RCC 7860 (cell line): ENCODE measurements around the gene PTPRT.

ENCODE experiments used
- DNase-seq: peaks from one replicate; pipeline ENCODE4 v3.0.0-alpha.2; 2015; ENCODE audit warnings: low spot score
- FAIRE-seq: peaks from 2 replicates; lab custom pipeline; 2012; peaks lifted over from hg19 to GRCh38; lab: Jason Lieb, UNC

Gene PTPRT

GRCh38 chr20:42588847-42589246, 600.9 kb downstream of the PTPRT start:
- DNase-seq (no peak), FAIRE-seq (no peak)

- no peak for DNase-seq
- FAIRE-seq = no peak
These were observed 602.3 kb downstream of the PTPRT start for GRCh38 chr20:42587427-42587826.

- no peak for DNase-seq
- FAIRE-seq = no peak
These were observed 608.4 kb downstream of the PTPRT start for GRCh38 chr20:42581311-42581710.

- DNase-seq = no peak
- no peak for FAIRE-seq
These were observed 613.5 kb downstream of the PTPRT start for GRCh38 chr20:42576167-42576566.

- no peak for DNase-seq
- no peak for FAIRE-seq
These were observed 617.2 kb downstream of the PTPRT start for GRCh38 chr20:42572320-42573016.

- DNase-seq (no peak), FAIRE-seq (no peak)
These were observed 622.3 kb downstream of the PTPRT start for GRCh38 chr20:42567409-42567808.

- no peak for FAIRE-seq
- no peak for DNase-seq
These were observed 624.3 kb downstream of the PTPRT start for GRCh38 chr20:42565235-42565995.

GRCh38 chr20:42559665-42560064, 630.0 kb downstream of the PTPRT start:
- no peak for FAIRE-seq

GRCh38 chr20:42556575-42556974, 633.1 kb downstream of the PTPRT start:
- no peak for DNase-seq
- FAIRE-seq = no peak

More at GRCh38 chr20:42559665-42560064, 630.0 kb downstream of the PTPRT start:
- no peak for DNase-seq

- FAIRE-seq = no peak
- DNase-seq = no peak
These were observed 636.3 kb downstream of the PTPRT start for GRCh38 chr20:42553374-42553773.

- DNase-seq = no peak
- no peak for FAIRE-seq
These were observed 640.2 kb downstream of the PTPRT start for GRCh38 chr20:42549496-42549895.

- DNase-seq = no peak
- FAIRE-seq = no peak
These were observed 644.8 kb downstream of the PTPRT start for GRCh38 chr20:42544926-42545325.

- FAIRE-seq (no peak), DNase-seq (no peak)
These were observed 656.9 kb downstream of the PTPRT start for GRCh38 chr20:42532831-42533230.

- no peak for FAIRE-seq
- DNase-seq = no peak
These were observed 658.2 kb downstream of the PTPRT start for GRCh38 chr20:42531508-42531961.

- DNase-seq = peak; percentile 35
These were observed 658.8 kb downstream of the PTPRT start for GRCh38 chr20:42530855-42531448.

GRCh38 chr20:42530191-42530590, 659.5 kb downstream of the PTPRT start:
- DNase-seq = no peak
- no peak for FAIRE-seq

More at GRCh38 chr20:42530855-42531448, 658.8 kb downstream of the PTPRT start:
- FAIRE-seq = peak; percentile 11

GRCh38 chr20:42524058-42524457, 665.6 kb downstream of the PTPRT start:
- FAIRE-seq = no peak
- DNase-seq = no peak

- no peak for FAIRE-seq
- DNase-seq = no peak
These were observed 673.0 kb downstream of the PTPRT start for GRCh38 chr20:42516692-42517091.

GRCh38 chr20:42510686-42511085, 679.0 kb downstream of the PTPRT start:
- FAIRE-seq = no peak
- no peak for DNase-seq

GRCh38 chr20:42507874-42508273, 681.8 kb downstream of the PTPRT start:
- FAIRE-seq = no peak
- DNase-seq = no peak

- FAIRE-seq (no peak), DNase-seq (no peak)
These were observed 683.3 kb downstream of the PTPRT start for GRCh38 chr20:42506397-42506796.

GRCh38 chr20:42502591-42502990, 687.1 kb downstream of the PTPRT start:
- DNase-seq (no peak), FAIRE-seq (no peak)
